Stimulated activated CD8-positive, alpha-beta memory T cell treated with anti-CD3 and anti-CD28 coated beads, Interleukin-15, amount 100 ng/mL, for 1 hour (primary cell): Measurements from ENCODE around the gene CRABP1.

Experiments
- DNase-seq: peaks from one replicate; pipeline ENCODE4 v3.0.0-alpha.2; 2020; ENCODE audit warnings: low read depth

The CRABP1 gene

GRCh38 chr15:78347586-78348543, 7.7 kb downstream of the CRABP1 start:
- no peak for DNase-seq

GRCh38 chr15:78350058-78350457, 9.9 kb downstream of the CRABP1 start:
- DNase-seq = no peak

- DNase-seq = no peak
These were observed 11.4 kb downstream of the CRABP1 start for GRCh38 chr15:78351539-78351938.

- no peak for DNase-seq
These were observed 12.9 kb downstream of the CRABP1 start for GRCh38 chr15:78353093-78353492.

GRCh38 chr15:78355177-78355576, 15.0 kb downstream of the CRABP1 start:
- DNase-seq = no peak

- DNase-seq = no peak
These were observed 18.1 kb downstream of the CRABP1 start for GRCh38 chr15:78358102-78358870.

- DNase-seq = no peak
These were observed 19.1 kb downstream of the CRABP1 start for GRCh38 chr15:78359041-78359808.

GRCh38 chr15:78360367-78360801, 20.2 kb downstream of the CRABP1 start:
- DNase-seq = no peak

- no peak for DNase-seq
These were observed 21.0 kb downstream of the CRABP1 start for GRCh38 chr15:78360958-78361718.

GRCh38 chr15:78361771-78362506, 21.8 kb downstream of the CRABP1 start:
- DNase-seq = no peak

- DNase-seq = no peak
These were observed 22.7 kb downstream of the CRABP1 start for GRCh38 chr15:78362716-78363380.

GRCh38 chr15:78363381-78363734, 23.2 kb downstream of the CRABP1 start:
- DNase-seq = no peak

- no peak for DNase-seq
These were observed 24.1 kb downstream of the CRABP1 start for GRCh38 chr15:78364233-78364632.

- DNase-seq = no peak
These were observed 25.8 kb downstream of the CRABP1 start for GRCh38 chr15:78365917-78366316.

- DNase-seq = no peak
These were observed 26.2 kb downstream of the CRABP1 start for GRCh38 chr15:78366342-78366741.

- DNase-seq = no peak
These were observed 28.5 kb downstream of the CRABP1 start for GRCh38 chr15:78368651-78369050.

- no peak for DNase-seq
These were observed 29.0 kb downstream of the CRABP1 start for GRCh38 chr15:78369161-78369560.

- DNase-seq = no peak
These were observed 29.9 kb downstream of the CRABP1 start for GRCh38 chr15:78370013-78370412.

- no peak for DNase-seq
These were observed 32.7 kb downstream of the CRABP1 start for GRCh38 chr15:78372880-78373279.
